GM23338 (cell line): Measurements from ENCODE around the gene RCBTB2.

Experiments used
- CREB1 ChIP-seq: fragments of 250-450 bp; sonication (Bioruptor Pico); IDR thresholded peaks from 2 replicates; pipeline ENCODE4 v1.5.0; 2020; ENCODE audit warnings: low read depth, mild to moderate bottlenecking, moderate library complexity
- CTCF ChIP-seq, 2 experiments: fragments of 200-600 bp in 1 of 2; sonication (generic) in 1 of 2; conservative IDR thresholded peaks; 2 replicates each; pipeline versions ENCODE4 v1.5.1 to v1.6.1; 2016 to 2017; ENCODE audit warnings: antibody characterized with exemption in 2 of 2, low read depth in 2 of 2, mild to moderate bottlenecking in 2 of 2, moderate library complexity in 1 of 2
- ETS1 ChIP-seq: IDR thresholded peaks from 2 replicates; pipeline ENCODE4 v1.6.1; 2016; ENCODE audit warnings: antibody characterized with exemption
- EZH2 ChIP-seq: fragments of 200-600 bp; sonication (generic); IDR thresholded peaks from one replicate; pipeline ENCODE4 v1.8.0; 2017; ENCODE audit warnings: antibody characterized with exemption, mild to moderate bottlenecking, low read depth; ENCODE audit not compliant: unreplicated experiment
- EZH2phosphoT487 ChIP-seq: fragments of 200-600 bp; sonication (generic); IDR thresholded peaks from one replicate; pipeline ENCODE4 v1.8.1; 2018; ENCODE audit warnings: antibody characterized with exemption; ENCODE audit not compliant: unreplicated experiment
- JUNB ChIP-seq: IDR thresholded peaks from one replicate; pipeline ENCODE4 v1.6.1; 2016; ENCODE audit warnings: antibody characterized with exemption; ENCODE audit not compliant: unreplicated experiment
- NANOG ChIP-seq: IDR thresholded peaks from 2 replicates; pipeline ENCODE4 v1.6.1; 2016; ENCODE audit warnings: antibody characterized with exemption, borderline replicate concordance
- POLR2AphosphoS5 ChIP-seq: IDR thresholded peaks from 2 replicates; pipeline ENCODE4 v1.6.1; 2016; ENCODE audit warnings: antibody characterized with exemption, low read depth
- REST ChIP-seq: IDR thresholded peaks from one replicate; pipeline ENCODE4 v1.6.1; 2018; ENCODE audit warnings: antibody characterized with exemption; ENCODE audit not compliant: unreplicated experiment
- STAT1 ChIP-seq: IDR thresholded peaks from one replicate; pipeline ENCODE4 v1.6.1; 2016; ENCODE audit warnings: antibody characterized with exemption; ENCODE audit not compliant: unreplicated experiment
- ZNF114 ChIP-seq: fragments of 250-450 bp; sonication (Bioruptor Pico); IDR thresholded peaks from 2 replicates; pipeline ENCODE4 v1.5.0; 2020; ENCODE audit warnings: mild to moderate bottlenecking, moderate library complexity
- ZNF331 ChIP-seq: fragments of 250-450 bp; sonication (Bioruptor Pico); IDR thresholded peaks from 2 replicates; pipeline ENCODE4 v1.5.0; 2020; ENCODE audit warnings: low read depth, mild to moderate bottlenecking, moderate library complexity

- no peak for TF ChIP-seq CREB1 (CRISPR knock-in tag)
- TF ChIP-seq REST: no peak
- no peak for TF ChIP-seq CTCF (conservative IDR thresholded peaks at IDR 0.05; ENCODE audit: low read depth in 2 of 2)
- no peak for TF ChIP-seq EZH2phosphoT487
- no peak for TF ChIP-seq POLR2AphosphoS5
- TF ChIP-seq EZH2: no peak
- TF ChIP-seq ETS1: no peak
- no peak for TF ChIP-seq NANOG
- no peak for TF ChIP-seq STAT1
- no peak for TF ChIP-seq ZNF331 (CRISPR knock-in tag)
- TF ChIP-seq JUNB: no peak
- no peak for TF ChIP-seq ZNF114 (CRISPR knock-in tag)
Observed at GRCh38 chr13:48576448-48577010, 43.6 kb upstream of the RCBTB2 start.
